Measurements from ENCODE around the gene ERICH2.
A peak's percentile ranks its signal among the peaks of the same experiment; 100 is the strongest.

ERICH2 gene

DNA sequence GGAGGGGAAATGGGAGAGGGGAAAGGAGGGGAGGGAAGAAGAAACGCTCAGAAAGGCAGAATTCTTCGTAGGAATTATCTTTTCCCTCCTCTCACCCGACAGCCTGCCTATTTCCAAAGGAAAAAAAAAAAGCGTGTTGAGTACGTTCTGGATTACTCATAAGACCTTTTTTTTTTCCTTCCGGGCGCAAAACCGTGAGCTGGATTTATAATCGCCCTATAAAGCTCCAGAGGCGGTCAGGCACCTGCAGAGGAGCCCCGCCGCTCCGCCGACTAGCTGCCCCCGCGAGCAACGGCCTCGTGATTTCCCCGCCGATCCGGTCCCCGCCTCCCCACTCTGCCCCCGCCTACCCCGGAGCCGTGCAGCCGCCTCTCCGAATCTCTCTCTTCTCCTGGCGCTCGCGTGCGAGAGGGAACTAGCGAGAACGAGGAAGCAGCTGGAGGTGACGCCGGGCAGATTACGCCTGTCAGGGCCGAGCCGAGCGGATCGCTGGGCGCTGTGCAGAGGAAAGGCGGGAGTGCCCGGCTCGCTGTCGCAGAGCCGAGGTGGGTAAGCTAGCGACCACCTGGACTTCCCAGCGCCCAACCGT is 46.4 kb downstream of the ERICH2 start, which contains the start of gene GAD1 (continued):
- TF ChIP-seq ZNF501 (tag by site-specific recombination; IDR thresholded peaks at IDR 0.05) (no peak), ZNF174 (tag by site-specific recombination; IDR thresholded peaks at IDR 0.05) (no peak), ZNF404 (tag by site-specific recombination; IDR thresholded peaks at IDR 0.05) (no peak), ZNF768 (tag by site-specific recombination; IDR thresholded peaks at IDR 0.05) (no peak), BCL6B (tag by site-specific recombination; IDR thresholded peaks at IDR 0.05) (no peak), ZNF302 (tag by site-specific recombination; IDR thresholded peaks at IDR 0.05; ENCODE audit: low read depth) (no peak), ZNF155 (tag by site-specific recombination; IDR thresholded peaks at IDR 0.05) (no peak), ZNF394 (tag by site-specific recombination; IDR thresholded peaks at IDR 0.05; ENCODE audit: borderline replicate concordance) (peak; percentile 63; the same call in 1 of the 2 replicates), ZNF10 (tag by site-specific recombination; IDR thresholded peaks at IDR 0.05) (no peak), TCF7L2 (IDR thresholded peaks at IDR 0.05; ENCODE audit: borderline replicate concordance, low read depth, low read length) (no peak), ZNF610 (tag by site-specific recombination; IDR thresholded peaks at IDR 0.05; ENCODE audit: borderline replicate concordance) (peak; percentile 37; the same call in 1 of the 2 replicates), HOXA7 (CRISPR knock-in tag; IDR thresholded peaks at IDR 0.05; ENCODE audit: borderline replicate concordance) (no peak), ZNF585B (tag by site-specific recombination; IDR thresholded peaks at IDR 0.05) (no peak), ZNF510 (tag by site-specific recombination; IDR thresholded peaks at IDR 0.05; ENCODE audit: insufficient replicate concordance) (no peak), ZNF544 (tag by site-specific recombination; IDR thresholded peaks at IDR 0.05) (no peak), ZNF133 (tag by site-specific recombination; IDR thresholded peaks at IDR 0.05) (no peak), SP2 (tag by site-specific recombination; IDR thresholded peaks at IDR 0.05) (peak; percentile 58), ZNF677 (tag by site-specific recombination; IDR thresholded peaks at IDR 0.05) (no peak), ZSCAN23 (tag by site-specific recombination; IDR thresholded peaks at IDR 0.05) (no peak), ZNF311 (tag by site-specific recombination; IDR thresholded peaks at IDR 0.05; ENCODE audit: borderline replicate concordance) (no peak), SCRT2 (tag by site-specific recombination; IDR thresholded peaks at IDR 0.05) (no peak), ZBTB7A (tag by site-specific recombination; IDR thresholded peaks at IDR 0.05; ENCODE audit: low read depth) (no peak), ZNF426 (tag by site-specific recombination; IDR thresholded peaks at IDR 0.05) (no peak), ZNF433 (tag by site-specific recombination; IDR thresholded peaks at IDR 0.05; ENCODE audit: low read depth) (no peak), REPIN1 (tag by site-specific recombination; IDR thresholded peaks at IDR 0.05; ENCODE audit: low read depth) (no peak), ZIC2 (tag by site-specific recombination; IDR thresholded peaks at IDR 0.05) (peak; percentile 59; the same call in 1 of the 2 replicates), IKZF3 (tag by site-specific recombination; IDR thresholded peaks at IDR 0.05) (no peak; the same call in 1 of the 2 replicates), SCRT1 (tag by site-specific recombination; IDR thresholded peaks at IDR 0.05; ENCODE audit: borderline replicate concordance) (no peak), ZNF488 (tag by site-specific recombination; IDR thresholded peaks at IDR 0.05) (no peak), ZNF707 (tag by site-specific recombination; IDR thresholded peaks at IDR 0.05) (no peak), ZNF561 (tag by site-specific recombination; IDR thresholded peaks at IDR 0.05; ENCODE audit: borderline replicate concordance) (no peak), ZNF473 (tag by site-specific recombination; IDR thresholded peaks at IDR 0.05) (no peak), ZSCAN16 (tag by site-specific recombination; IDR thresholded peaks at IDR 0.05) (no peak), KLF8 (tag by site-specific recombination; IDR thresholded peaks at IDR 0.05) (no peak), GLI2 (tag by site-specific recombination; IDR thresholded peaks at IDR 0.05; ENCODE audit: borderline replicate concordance, low read depth) (no peak), ZNF624 (tag by site-specific recombination; IDR thresholded peaks at IDR 0.05) (no peak)
- TF ChIP-seq, protein P1, sequence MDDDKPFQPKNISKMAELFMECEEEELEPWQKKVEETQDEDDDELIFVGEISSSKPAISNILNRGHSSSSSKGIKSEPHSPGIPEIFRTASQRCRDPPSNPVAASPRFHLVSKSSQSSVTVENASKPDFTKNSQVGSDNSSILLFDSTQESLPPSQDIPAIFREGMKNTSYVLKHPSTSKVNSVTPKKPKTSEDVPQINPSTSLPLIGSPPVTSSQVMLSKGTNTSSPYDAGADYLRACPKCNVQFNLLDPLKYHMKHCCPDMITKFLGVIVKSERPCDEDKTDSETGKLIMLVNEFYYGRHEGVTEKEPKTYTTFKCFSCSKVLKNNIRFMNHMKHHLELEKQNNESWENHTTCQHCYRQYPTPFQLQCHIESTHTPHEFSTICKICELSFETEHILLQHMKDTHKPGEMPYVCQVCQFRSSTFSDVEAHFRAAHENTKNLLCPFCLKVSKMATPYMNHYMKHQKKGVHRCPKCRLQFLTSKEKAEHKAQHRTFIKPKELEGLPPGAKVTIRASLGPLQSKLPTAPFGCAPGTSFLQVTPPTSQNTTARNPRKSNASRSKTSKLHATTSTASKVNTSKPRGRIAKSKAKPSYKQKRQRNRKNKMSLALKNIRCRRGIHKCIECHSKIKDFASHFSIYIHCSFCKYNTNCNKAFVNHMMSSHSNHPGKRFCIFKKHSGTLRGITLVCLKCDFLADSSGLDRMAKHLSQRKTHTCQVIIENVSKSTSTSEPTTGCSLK (tag by site-specific recombination; IDR thresholded peaks at IDR 0.05) = no peak
- TF ChIP-seq, protein P2, sequence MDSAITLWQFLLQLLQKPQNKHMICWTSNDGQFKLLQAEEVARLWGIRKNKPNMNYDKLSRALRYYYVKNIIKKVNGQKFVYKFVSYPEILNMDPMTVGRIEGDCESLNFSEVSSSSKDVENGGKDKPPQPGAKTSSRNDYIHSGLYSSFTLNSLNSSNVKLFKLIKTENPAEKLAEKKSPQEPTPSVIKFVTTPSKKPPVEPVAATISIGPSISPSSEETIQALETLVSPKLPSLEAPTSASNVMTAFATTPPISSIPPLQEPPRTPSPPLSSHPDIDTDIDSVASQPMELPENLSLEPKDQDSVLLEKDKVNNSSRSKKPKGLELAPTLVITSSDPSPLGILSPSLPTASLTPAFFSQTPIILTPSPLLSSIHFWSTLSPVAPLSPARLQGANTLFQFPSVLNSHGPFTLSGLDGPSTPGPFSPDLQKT (IDR thresholded peaks at IDR 0.05; ENCODE audit: borderline replicate concordance, low read depth, low read length) = no peak

Data from HEK293 (cell line).